H1 (cell line): ENCODE measurements around the gene GNAO1. TPM values are rescaled to one million over a fixed set of nuclear protein-coding genes. Genes with fewer than 3 reads are reported as not detected.

Source experiments
- CTCF ChIA-PET: fragments of 300-600 bp; sonication (Branson Sonifier 250); formaldehyde crosslinking; loops from one replicate; lab custom pipeline; 2021; ENCODE audit not compliant: partially characterized antibody; lab: Charles Lee
- POLR2A ChIA-PET: fragments of 300-600 bp; sonication (Branson Sonifier 250); formaldehyde crosslinking; loops from one replicate; lab custom pipeline; 2021; ENCODE audit warnings: inconsistent platforms; ENCODE audit not compliant: partially characterized antibody; lab: Charles Lee
- DNase-seq, 2 experiments: peaks; one replicate each; pipeline versions ENCODE4 v3.0.0 to v3.0.0-alpha.2; 2010 to 2022; ENCODE audit warnings: low spot score in 2 of 2, low read depth in 1 of 2, mixed read lengths in 1 of 2
- FAIRE-seq: peaks from 2 replicates; lab custom pipeline; 2011; peaks lifted over from hg19 to GRCh38; lab: Jason Lieb, UNC
- H2AFZ ChIP-seq: 2 replicates; pipeline ENCODE4 v1.8.1; 2012; ENCODE audit warnings: low read length, inconsistent platforms
- H2AK5ac ChIP-seq: 2 replicates; pipeline ENCODE4 v1.6.1; 2013; ENCODE audit warnings: low read depth, low read length
- H2BK120ac ChIP-seq: replicated peaks from 2 replicates; pipeline ENCODE3; 2013; ENCODE audit warnings: low read depth, low read length, inconsistent platforms
- H2BK12ac ChIP-seq: 2 replicates; pipeline ENCODE4 v1.6.1; 2013; ENCODE audit warnings: low read depth, low read length
- H2BK15ac ChIP-seq: 2 replicates; pipeline ENCODE4 v1.6.1; 2013; ENCODE audit warnings: low read length
- H2BK20ac ChIP-seq: 2 replicates; pipeline ENCODE4 v1.6.1; 2013; ENCODE audit warnings: low read length
- H2BK5ac ChIP-seq: 2 replicates; pipeline ENCODE4 v1.6.1; 2013; ENCODE audit warnings: low read depth, low read length
- H3K14ac ChIP-seq: 2 replicates; pipeline ENCODE4 v1.6.1; 2013; ENCODE audit warnings: inconsistent platforms; ENCODE audit not compliant: insufficient read length
- H3K18ac ChIP-seq: 2 replicates; pipeline ENCODE4 v1.6.1; 2013; ENCODE audit warnings: low read length; ENCODE audit errors: extremely low read depth
- H3K23ac ChIP-seq: 2 replicates; pipeline ENCODE4 v1.6.1; 2013; ENCODE audit warnings: inconsistent platforms; ENCODE audit not compliant: insufficient read length
- H3K23me2 ChIP-seq: 2 replicates; pipeline ENCODE4 v1.6.1; 2013; ENCODE audit warnings: low read depth, low read length
- H3K27ac ChIP-seq: 2 replicates; pipeline ENCODE4 v1.6.1; 2011; ENCODE audit warnings: low read depth, low read length, inconsistent platforms
- H3K27me3 ChIP-seq, 4 experiments: replicated peaks in 1 of 4; 1 replicate in 1 of 4; 2 replicates in 3 of 4; pipeline versions ENCODE4 v1.6.1 to v1.8.1; 2011 to 2013; ENCODE audit warnings: low read length in 3 of 4, mild to moderate bottlenecking in 3 of 4, inconsistent platforms in 2 of 4, mixed read lengths in 2 of 4, moderate library complexity in 1 of 4; ENCODE audit not compliant: control insufficient read depth in 3 of 4, insufficient read depth in 3 of 4; ENCODE audit errors: extremely low read depth in 1 of 4
- H3K36me3 ChIP-seq, 4 experiments: 2 replicates each; pipeline versions ENCODE4 v1.6.1 to v1.8.1; 2011 to 2013; ENCODE audit warnings: mild to moderate bottlenecking in 4 of 4, low read length in 3 of 4, moderate library complexity in 2 of 4, control low read depth in 1 of 4, inconsistent platforms in 1 of 4; ENCODE audit not compliant: insufficient read depth in 4 of 4, control insufficient read depth in 2 of 4
- H3K4ac ChIP-seq: replicated peaks from 2 replicates; pipeline ENCODE3; 2013; ENCODE audit warnings: low read length, low read depth, mixed read lengths, inconsistent platforms; ENCODE audit not compliant: insufficient read length
- H3K4me1 ChIP-seq, 4 experiments: replicated peaks in 1 of 4; 1 replicate in 1 of 4; 2 replicates in 3 of 4; pipeline versions ENCODE4 v1.6.1 to v1.8.1; 2011 to 2013; ENCODE audit warnings: low read length in 3 of 4, inconsistent platforms in 2 of 4, mixed read lengths in 1 of 4; ENCODE audit not compliant: insufficient read depth in 4 of 4, control insufficient read depth in 3 of 4
- H3K4me2 ChIP-seq, 2 experiments: 2 replicates each; pipeline versions ENCODE4 v1.6.1 to v1.8.1; 2011 to 2013; ENCODE audit warnings: low read depth in 2 of 2, low read length in 2 of 2, control low read depth in 1 of 2, inconsistent platforms in 1 of 2, mild to moderate bottlenecking in 1 of 2; ENCODE audit not compliant: insufficient read depth in 1 of 2
- H3K4me3 ChIP-seq, 4 experiments: fragments of 200-600, 300-600 bp in 1 of 4; sonication (generic), shearing (Covaris generic), sonication (Bioruptor Twin) in 1 of 4; 2 replicates each; pipeline versions ENCODE4 v1.5.1 to v1.8.1; 2011 to 2016; ENCODE audit warnings: low read length in 4 of 4, low read depth in 3 of 4, control low read depth in 2 of 4, inconsistent platforms in 2 of 4, mild to moderate bottlenecking in 2 of 4, mixed read lengths in 1 of 4, moderate library complexity in 1 of 4; ENCODE audit not compliant: insufficient read depth in 2 of 4; ENCODE audit errors: extremely low read depth in 1 of 4
- H3K56ac ChIP-seq: replicated peaks from 2 replicates; pipeline ENCODE3; 2013; ENCODE audit warnings: low read depth, mild to moderate bottlenecking, mixed read lengths, low read length, inconsistent platforms; ENCODE audit not compliant: insufficient read length
- H3K79me1 ChIP-seq: 2 replicates; pipeline ENCODE4 v1.6.1; 2013; ENCODE audit warnings: low read depth, low read length, control low read depth
- H3K79me2 ChIP-seq, 2 experiments: 2 replicates each; pipeline versions ENCODE4 v1.6.1 to v1.8.1; 2012 to 2013; ENCODE audit warnings: low read length in 2 of 2, mild to moderate bottlenecking in 2 of 2, inconsistent platforms in 1 of 2; ENCODE audit not compliant: insufficient read depth in 2 of 2, control insufficient read depth in 1 of 2
- H3K9ac ChIP-seq, 4 experiments: replicated peaks in 1 of 4; 1 replicate in 1 of 4; 2 replicates in 3 of 4; pipeline versions ENCODE4 v1.6.1 to v1.8.1; 2011 to 2013; ENCODE audit warnings: low read depth in 3 of 4, low read length in 3 of 4, control low read depth in 2 of 4, mild to moderate bottlenecking in 2 of 4, moderate library complexity in 2 of 4, inconsistent platforms in 1 of 4; ENCODE audit errors: extremely low read depth in 1 of 4
- H3K9me3 ChIP-seq, 2 experiments: 2 replicates each; pipeline versions ENCODE4 v1.6.1 to v1.8.1; 2012 to 2013; ENCODE audit warnings: mild to moderate bottlenecking in 2 of 2, moderate library complexity in 2 of 2, control low read depth in 1 of 2, inconsistent platforms in 1 of 2, low read depth in 1 of 2, low read length in 1 of 2, mixed read lengths in 1 of 2; ENCODE audit not compliant: insufficient read depth in 2 of 2
- H4K20me1 ChIP-seq, 2 experiments: replicated peaks in 1 of 2; 2 replicates each; pipeline versions ENCODE3 to v1.8.1; 2011 to 2013; ENCODE audit warnings: inconsistent platforms in 2 of 2, low read length in 2 of 2, mild to moderate bottlenecking in 1 of 2; ENCODE audit not compliant: insufficient read depth in 2 of 2, control insufficient read depth in 1 of 2
- H4K5ac ChIP-seq: 2 replicates; pipeline ENCODE4 v1.6.1; 2013; ENCODE audit warnings: low read length, low read depth, mixed read lengths, inconsistent platforms; ENCODE audit not compliant: insufficient read length
- H4K8ac ChIP-seq: 2 replicates; pipeline ENCODE4 v1.8.0; 2013; ENCODE audit warnings: mild to moderate bottlenecking, moderate library complexity, low read length, inconsistent platforms; ENCODE audit not compliant: insufficient read depth; ENCODE audit errors: extremely low read depth
- H4K91ac ChIP-seq: replicated peaks from 2 replicates; pipeline ENCODE3; 2013; ENCODE audit warnings: low read length, mixed read lengths, inconsistent platforms; ENCODE audit not compliant: insufficient read length
- JUN ChIP-seq: IDR thresholded peaks from 2 replicates; pipeline ENCODE4 v1.6.1; 2011; ENCODE audit warnings: low read depth, mild to moderate bottlenecking, improper control_type of control experiment, low read length
- NRF1 ChIP-seq: IDR thresholded peaks from 2 replicates; pipeline ENCODE4 v1.6.1; 2011; ENCODE audit warnings: mild to moderate bottlenecking, low read depth, low read length, improper control_type of control experiment
- TEAD4 ChIP-seq: IDR thresholded peaks from 2 replicates; pipeline ENCODE4 v1.6.1; 2012; ENCODE audit warnings: low read depth, low read length, inconsistent platforms, mixed read lengths
- WGBS, 2 experiments: shearing (Covaris generic) in 1 of 2; methylation state at CpG; one replicate each; pipeline versions ENCODE4 v1.1.6 to v1.1.7; 2013 to 2015; ENCODE audit warnings: low lambda C conversion rate in 2 of 2, mixed read lengths in 2 of 2, inconsistent platforms in 1 of 2, low coverage in 1 of 2, missing lambda C conversion rate in 1 of 2; ENCODE audit not compliant: insufficient replicate concordance in 2 of 2, insufficient coverage in 1 of 2, insufficient read length in 1 of 2; ENCODE audit errors: extremely low coverage in 1 of 2, missing lambda C conversion rate in 1 of 2; 5-methylcytosine and 5-hydroxymethylcytosine counted together
- polyA plus RNA-seq, 7 experiments: library from polyadenylated mRNA; depleted of rRNA in 3 of 7; stranded (reverse) in 5 of 7; unstranded in 2 of 7; fragments of >200 nt in 5 of 7; fragments of 200-250 nt in 2 of 7; gene quantifications; 1 replicate in 5 of 7; 2 replicates in 1 of 7; 4 replicates in 1 of 7; pipeline versions ENCODE4 v1.2.1 to v1.2.3, GENCODE V29; 2011 to 2013; ENCODE audit warnings: missing spikeins in 2 of 7, mixed read lengths in 2 of 7
- total RNA-seq: library from RNA; stranded (reverse); fragmentation: NEBNext Ultra II Directional; extraction: Animal tissue kit (Norgen Biotek cat#: 25700); gene quantifications from 2 replicates; pipeline ENCODE4 v1.2.1, GENCODE V29; 2021

The GNAO1 gene
- total and polyA plus RNA-seq, 2 of the 8 experiments (the other 6 are each of a cell fraction or from before 2014, with no cell fraction given) = 6.7 to 34.4 TPM

DNA sequence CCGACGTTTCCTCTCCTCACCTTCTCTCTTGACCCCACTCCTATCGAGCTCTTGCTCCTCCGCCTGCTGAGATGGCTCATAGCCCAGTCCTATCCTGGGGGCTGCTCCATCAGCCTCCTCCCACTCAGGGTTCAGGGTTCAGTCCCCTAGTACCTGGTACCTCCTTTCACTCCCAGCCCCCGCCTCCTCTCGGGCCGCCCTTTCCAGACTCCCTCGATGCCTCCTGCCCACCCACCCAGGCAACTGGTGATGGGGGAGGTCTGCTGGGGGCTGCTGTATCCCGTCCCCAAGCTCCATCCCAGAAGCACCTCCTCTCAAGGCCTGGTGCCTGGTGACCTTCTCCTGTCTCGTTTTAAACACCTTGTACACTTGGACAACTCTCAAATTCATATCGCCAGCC, 140.1 kb downstream of the GNAO1 start:
- H3K4me1 ChIP-seq = no peaks in the 10 kb centered on the region
- no peak overlapping the region for H2BK20ac ChIP-seq
- no peaks in the 10 kb centered on the region for H3K79me2 ChIP-seq
- no peak overlapping the region for H3K14ac ChIP-seq
- H3K4me2 ChIP-seq = no peak overlapping the region
- no peak overlapping the region for H2BK12ac ChIP-seq
- no peak overlapping the region for H4K5ac ChIP-seq
- no peak for FAIRE-seq
- H3K9me3 ChIP-seq = no peaks in the 10 kb centered on the region
- peak overlapping the region; percentile 65; the same call in 1 of the 2 replicates for H4K8ac ChIP-seq
- no peak overlapping the region for H3K4ac ChIP-seq
- no peaks in the 10 kb centered on the region for H3K36me3 ChIP-seq
- no peak overlapping the region for H2AK5ac ChIP-seq
- no peaks in the 10 kb centered on the region; the same call in 1 of the 2 replicates for H3K23me2 ChIP-seq
- no peak overlapping the region for H3K27ac ChIP-seq
- H2BK15ac ChIP-seq = no peak overlapping the region
- DNase-seq = no peak
- no peak overlapping the region for H3K23ac ChIP-seq
- no peak overlapping the region for H2AFZ ChIP-seq
- H2BK5ac ChIP-seq = no peak overlapping the region
- H3K4me3 ChIP-seq = no peak overlapping the region
- H4K91ac ChIP-seq = no peak overlapping the region
- 94% methylated on average over 10 of the region's 11 CpGs; no CpG with 5 or more reads in 1 of the 2 experiments for WGBS, 2 experiments
- ChIA-PET CTCF (interaction anchor here (1.1 to 7.9 kb wide), 8 partner anchors 10 to 623 kb away, joined by 3 to 61 read pairs (median 4); no protein-coding TSS in a partner anchor), POLR2A (no interaction called here)
- H2BK120ac ChIP-seq = no peak overlapping the region
- no peaks in the 10 kb centered on the region for H3K27me3 ChIP-seq
- no peak overlapping the region for H3K18ac ChIP-seq
- H3K79me1 ChIP-seq = no peaks in the 10 kb centered on the region
- no peak overlapping the region for H3K9ac ChIP-seq
- peaks cover 0 to 1% of the 10 kb centered on the region in 2 experiments for H4K20me1 ChIP-seq
- H3K56ac ChIP-seq = no peak overlapping the region
- TF ChIP-seq NRF1 = no peak
- no peak for TF ChIP-seq JUN
- TF ChIP-seq TEAD4 = no peak
